ENCODE measurements around the gene KCNIP4. TPM values are rescaled to one million over a fixed set of nuclear protein-coding genes. Genes with fewer than 3 reads are reported as not detected.

Gene KCNIP4
- total and polyA plus RNA-seq, 10 of the 15 experiments (the other 5 are each of a cell fraction or from before 2014, with no cell fraction given): 0.03 to 0.23 (median 0.13) TPM; not detected in 7

- ChIA-PET POLR2A (no interaction called here), SMC1A (ENCODE audit: uncharacterized antibody, unreplicated experiment) (no interaction called here), CTCF (interaction anchor here (1.0 to 5.7 kb wide), 4 partner anchors 10 to 374 kb away, joined by 3 to 49 read pairs (median 14); partner anchors contain the start of gene PACRGL), RAD21 (ENCODE audit: unreplicated experiment) (no interaction called here)
- no peak for FAIRE-seq
- DNase-seq (ENCODE audit: low read depth, low spot score): no peak
- ATAC-seq: no peak
- no peak overlapping the region for H3K27ac ChIP-seq (ENCODE audit: control insufficient read depth, insufficient read depth)
- H3K4me2 ChIP-seq (ENCODE audit: control insufficient read depth, insufficient read depth): no peak overlapping the region
- no peaks in the 10 kb centered on the region for H3K27me3 ChIP-seq (replicated peaks in 1 of 2; ENCODE audit: control insufficient read depth in 2 of 2, insufficient read depth in 2 of 2, low read length in 1 of 2)
- in situ Hi-C loops (cut with MboI) (loop anchor here (5.0 to 25.0 kb wide), 3 partner anchors 266 to 2001 kb away; no protein-coding TSS in a partner anchor), intact Hi-C loops (cut with micrococcal nuclease; ENCODE audit: unreplicated experiment) (loop anchor here (5.0 to 10.0 kb wide), 2 partner anchors 376 to 1463 kb away; no protein-coding TSS in a partner anchor)
- no peaks in the 10 kb centered on the region for H3K36me3 ChIP-seq (ENCODE audit: control insufficient read depth in 2 of 2, insufficient read depth in 2 of 2, low read length in 1 of 2)
- H3K79me2 ChIP-seq (ENCODE audit: control insufficient read depth, insufficient read depth, low read length): no peaks in the 10 kb centered on the region
- H3K9ac ChIP-seq (ENCODE audit: control insufficient read depth, insufficient read depth, low read length): no peak overlapping the region
- H3K9me3 ChIP-seq (replicated peaks; ENCODE audit: control insufficient read depth, insufficient read depth, low read length): no peaks in the 10 kb centered on the region
- WGBS (ENCODE audit: insufficient coverage, insufficient replicate concordance, low lambda C conversion rate, missing lambda C conversion rate): 0% methylated on average over 3 of the region's 3 CpGs
- H3K4me3 ChIP-seq: no peak overlapping the region
- TF ChIP-seq TCF7 (IDR thresholded peaks at IDR 0.05; ENCODE audit: borderline replicate concordance): no peak
- no peak for TF ChIP-seq SMC3 (IDR thresholded peaks at IDR 0.05; ENCODE audit: borderline replicate concordance, low read length)
- no peak for TF ChIP-seq NFYA (IDR thresholded peaks at IDR 0.05; ENCODE audit: borderline replicate concordance, low read depth, low read length)
- TF ChIP-seq, protein P1, sequence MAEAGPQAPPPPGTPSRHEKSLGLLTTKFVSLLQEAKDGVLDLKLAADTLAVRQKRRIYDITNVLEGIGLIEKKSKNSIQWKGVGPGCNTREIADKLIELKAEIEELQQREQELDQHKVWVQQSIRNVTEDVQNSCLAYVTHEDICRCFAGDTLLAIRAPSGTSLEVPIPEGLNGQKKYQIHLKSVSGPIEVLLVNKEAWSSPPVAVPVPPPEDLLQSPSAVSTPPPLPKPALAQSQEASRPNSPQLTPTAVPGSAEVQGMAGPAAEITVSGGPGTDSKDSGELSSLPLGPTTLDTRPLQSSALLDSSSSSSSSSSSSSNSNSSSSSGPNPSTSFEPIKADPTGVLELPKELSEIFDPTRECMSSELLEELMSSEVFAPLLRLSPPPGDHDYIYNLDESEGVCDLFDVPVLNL (IDR thresholded peaks at IDR 0.05; ENCODE audit: low read depth, low read length): no peak
- no peak for TF ChIP-seq CEBPB (IDR thresholded peaks at IDR 0.05; ENCODE audit: borderline replicate concordance in 1 of 2, low read depth in 2 of 2, low read length in 2 of 2)
- no peaks in the 10 kb centered on the region for H3K4me1 ChIP-seq (ENCODE audit: control insufficient read depth, insufficient read depth, low read length)
- BruUV-seq (replicated peaks): no TSS peak
- no peak overlapping the region for H2AFZ ChIP-seq (ENCODE audit: control insufficient read depth, low read depth, low read length)
- H4K20me1 ChIP-seq (ENCODE audit: control insufficient read depth, insufficient read depth): no peaks in the 10 kb centered on the region
Measured at GRCh38 chr4:20687864-20688263, 1260.7 kb downstream of the KCNIP4 start.

Measured in GM12878 (cell line).